GM23248 (cell line): ENCODE results near the gene IL24. TPM values are rescaled to one million over a fixed set of nuclear protein-coding genes. Genes with fewer than 3 reads are reported as not detected.

Source experiments
- DNase-seq: peaks from one replicate; pipeline ENCODE4 v3.0.0-alpha.2; 2015
- H2AFZ ChIP-seq: fragments of 200-600 bp; sonication (generic); 2 replicates; pipeline ENCODE4 v1.6.1; 2016; ENCODE audit warnings: antibody characterized with exemption
- H3F3A ChIP-seq: fragments of 200-600 bp; sonication (generic); 2 replicates; pipeline ENCODE4 v1.6.1; 2016; ENCODE audit warnings: mild to moderate bottlenecking, antibody characterized with exemption, mixed run types; ENCODE audit not compliant: insufficient read depth
- H3K27ac ChIP-seq: fragments of 200-600 bp; sonication (generic); 2 replicates; pipeline ENCODE4 v1.5.1; 2016; ENCODE audit warnings: mild to moderate bottlenecking
- H3K27me3 ChIP-seq: fragments of 200-600 bp; sonication (generic); replicated peaks from 2 replicates; pipeline ENCODE4 v1.6.1; 2016; ENCODE audit warnings: mild to moderate bottlenecking; ENCODE audit not compliant: insufficient read depth
- H3K36me3 ChIP-seq: fragments of 200-600 bp; sonication (generic); 2 replicates; pipeline ENCODE4 v1.6.1; 2016; ENCODE audit warnings: low read depth, mild to moderate bottlenecking
- H3K4me1 ChIP-seq: fragments of 200-600 bp; sonication (generic); 2 replicates; pipeline ENCODE4 v1.6.1; 2016; ENCODE audit warnings: mild to moderate bottlenecking; ENCODE audit not compliant: insufficient read depth
- H3K4me2 ChIP-seq: fragments of 200-600 bp; sonication (generic); one replicate; pipeline ENCODE4 v1.6.1; 2016; ENCODE audit warnings: mild to moderate bottlenecking; ENCODE audit not compliant: unreplicated experiment
- H3K4me3 ChIP-seq: fragments of 200-600 bp; sonication (generic); 2 replicates; pipeline ENCODE4 v1.5.1; 2016; ENCODE audit warnings: mild to moderate bottlenecking
- H3K79me2 ChIP-seq: fragments of 200-600 bp; sonication (generic); 2 replicates; pipeline ENCODE4 v1.6.1; 2016; ENCODE audit warnings: mild to moderate bottlenecking; ENCODE audit not compliant: insufficient read depth
- H3K9ac ChIP-seq: fragments of 200-600 bp; sonication (generic); 2 replicates; pipeline ENCODE4 v1.6.1; 2016; ENCODE audit warnings: mild to moderate bottlenecking
- H3K9me2 ChIP-seq: fragments of 200-600 bp; sonication (generic); 2 replicates; pipeline ENCODE4 v1.6.1; 2016; ENCODE audit warnings: mixed run types, mild to moderate bottlenecking, moderate library complexity; ENCODE audit not compliant: insufficient read depth
- H3K9me3 ChIP-seq: fragments of 200-600 bp; sonication (generic); one replicate; pipeline ENCODE4 v1.6.1; 2017; ENCODE audit warnings: low read depth
- H4K20me1 ChIP-seq: fragments of 200-600 bp; sonication (generic); 2 replicates; pipeline ENCODE4 v1.6.0; 2016; ENCODE audit not compliant: insufficient read depth
- EZH2 ChIP-seq: fragments of 200-600 bp; sonication (generic); IDR thresholded peaks from 2 replicates; pipeline ENCODE4 v1.6.1; 2018; ENCODE audit warnings: antibody characterized with exemption, mild to moderate bottlenecking; ENCODE audit not compliant: insufficient read depth, poor library complexity, severe bottlenecking
- EZH2phosphoT487 ChIP-seq: fragments of 200-600 bp; sonication (generic); IDR thresholded peaks from 2 replicates; pipeline ENCODE4 v1.6.1; 2018; ENCODE audit warnings: antibody characterized with exemption, moderate library complexity, mild to moderate bottlenecking, low read depth; ENCODE audit not compliant: insufficient read depth
- WGBS, 2 experiments: methylation state at CpG; one replicate each; pipeline ENCODE4 v1.1.6; 2015 to 2017; ENCODE audit warnings: low lambda C conversion rate in 2 of 2, low coverage in 1 of 2; ENCODE audit errors: missing lambda C conversion rate in 2 of 2; 5-methylcytosine and 5-hydroxymethylcytosine counted together
- in situ Hi-C: fragments of 300-500 bp; cut with MboI; formaldehyde crosslinking; loops from 2 replicates; pipeline ENCODE4 v1.15.0; 2020
- polyA plus RNA-seq: library from polyadenylated mRNA; unstranded; fragments of >200 nt; fragmentation: Nextera tagmentation; extraction: Ambion mirVana; gene quantifications from 2 replicates; pipeline ENCODE4 v1.2.1, GENCODE V29; 2016
- total RNA-seq: library from RNA; depleted of rRNA; stranded (reverse); fragments of >200 nt; shearing (Covaris generic); gene quantifications from 2 replicates; pipeline ENCODE4 v1.2.3, GENCODE V29; 2014

Gene IL24
- total and polyA plus RNA-seq, 2 experiments from 2014 or later: 0.49 to 2.4 TPM

DNA sequence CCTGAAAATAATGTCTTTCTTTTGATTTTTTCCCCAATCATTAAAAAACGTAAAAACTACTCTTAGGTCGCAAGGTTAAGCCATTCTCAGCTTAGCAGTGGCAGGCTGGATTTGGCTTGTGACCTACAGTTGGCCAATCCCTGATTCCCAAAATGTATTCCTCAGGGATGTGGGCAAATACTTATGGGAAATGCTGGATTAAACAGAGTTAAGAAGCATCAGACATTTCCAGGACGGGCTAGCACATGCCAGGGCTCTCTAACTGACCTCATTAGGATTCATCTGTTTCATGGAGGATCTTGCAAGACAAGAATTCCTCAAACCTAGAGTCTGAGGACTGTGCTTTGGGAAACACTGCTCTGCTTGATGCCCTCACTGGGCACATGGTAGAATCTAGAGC, 982 bp upstream of the IL24 start:
- H3F3A ChIP-seq: peaks cover 27% of the 10 kb centered on the region
- WGBS, 2 experiments: 40 to 43% methylated on average over 3 of the region's 3 CpGs
- H3K4me1 ChIP-seq: peaks cover 56% of the 10 kb centered on the region
- TF ChIP-seq EZH2 (no peak), EZH2phosphoT487 (no peak)
- H2AFZ ChIP-seq: peak overlapping the region; percentile 12
- DNase-seq: no peak
- H3K9me2 ChIP-seq: no peaks in the 10 kb centered on the region
- no peaks in the 10 kb centered on the region for H3K79me2 ChIP-seq
- H3K27ac ChIP-seq: peak overlapping the region; percentile 83
- H3K4me3 ChIP-seq: no peak overlapping the region
- peak overlapping the region; percentile 65 for H3K9ac ChIP-seq
- in situ Hi-C loops: no loop called here
- no peaks in the 10 kb centered on the region for H3K9me3 ChIP-seq
- H4K20me1 ChIP-seq: no peaks in the 10 kb centered on the region
- no peaks in the 10 kb centered on the region for H3K36me3 ChIP-seq
- H3K4me2 ChIP-seq: peak overlapping the region; percentile 39
- no peaks in the 10 kb centered on the region for H3K27me3 ChIP-seq

DNA sequence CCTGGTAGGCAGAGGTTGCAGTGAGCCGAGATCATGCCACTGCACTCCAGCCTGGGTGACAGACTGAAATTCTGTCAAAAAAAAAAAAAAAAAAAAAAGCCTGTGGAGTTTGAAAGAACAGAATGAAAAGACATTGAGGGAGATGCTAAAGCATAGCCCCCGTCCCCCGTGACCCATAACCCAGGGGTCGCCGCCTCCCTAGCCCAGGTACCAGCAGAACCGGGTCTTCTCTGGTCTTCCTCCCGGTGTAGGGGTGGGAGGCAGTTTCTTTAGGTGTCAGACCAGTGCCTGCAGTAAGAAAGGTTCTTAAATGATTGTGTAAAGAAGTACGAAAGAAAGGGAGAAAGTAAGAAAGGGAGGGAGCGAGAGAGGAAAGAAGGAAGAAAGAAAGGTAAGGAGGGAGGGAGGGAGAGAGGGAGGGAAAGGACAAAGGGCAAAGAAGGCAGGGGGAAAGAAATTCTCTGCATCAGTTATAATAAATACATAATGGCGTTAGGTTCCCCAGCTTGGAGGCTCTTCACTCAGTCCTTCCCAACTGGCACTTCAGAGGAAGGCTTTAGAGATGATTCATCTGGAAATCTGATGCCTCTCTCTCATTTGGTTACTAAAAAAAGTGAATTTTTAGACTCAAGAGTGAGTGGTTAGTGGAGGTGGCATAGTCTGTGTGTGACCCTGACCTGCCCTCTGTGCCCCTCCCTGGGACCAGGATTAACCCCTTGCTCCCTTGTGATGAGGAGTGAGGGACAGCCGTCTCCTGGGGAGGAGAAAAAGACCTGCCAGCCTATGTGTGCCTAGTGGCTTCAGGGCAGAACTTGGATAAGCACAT, 1.1 kb downstream of the IL24 start:
- Histone ChIP-seq H4K20me1 (no peaks in the 10 kb centered on the region), H3K9me2 (no peaks in the 10 kb centered on the region), H3K27me3 (no peaks in the 10 kb centered on the region), H3K4me2 (peak overlapping the region; percentile 72), H3K9me3 (no peaks in the 10 kb centered on the region), H3F3A (peaks cover 15% of the 10 kb centered on the region; the same call in 1 of the 2 replicates), H3K4me3 (no peak overlapping the region), H3K36me3 (no peaks in the 10 kb centered on the region), H3K27ac (peak overlapping the region; percentile 73), H3K9ac (peak overlapping the region; percentile 60), H2AFZ (peak overlapping the region; percentile 56), H3K4me1 (peaks cover 40% of the 10 kb centered on the region), H3K79me2 (no peaks in the 10 kb centered on the region)
- in situ Hi-C loops: no loop called here
- DNase-seq: peak; percentile 89
- WGBS, 2 experiments: 55 to 59% methylated on average over 11 of the region's 11 CpGs
- TF ChIP-seq EZH2phosphoT487 (no peak), EZH2 (no peak)

GRCh38 chr1:206898915-206899431, 1.7 kb downstream of the IL24 start:
- H2AFZ ChIP-seq: peak overlapping the region; percentile 56; the same call in 1 of the 2 replicates
- H3K36me3 ChIP-seq: no peaks in the 10 kb centered on the region
- H3F3A ChIP-seq: peaks cover 12% of the 10 kb centered on the region; the same call in 1 of the 2 replicates
- no peaks in the 10 kb centered on the region for H3K9me3 ChIP-seq
- H3K27me3 ChIP-seq: no peaks in the 10 kb centered on the region
- H3K27ac ChIP-seq: peak overlapping the region; percentile 73
- 83 to 86% methylated on average over 13 of the region's 13 CpGs for WGBS, 2 experiments
- no peak for TF ChIP-seq EZH2phosphoT487
- TF ChIP-seq EZH2: no peak
- no peak for DNase-seq
- peak overlapping the region; percentile 60 for H3K9ac ChIP-seq
- H3K79me2 ChIP-seq: no peaks in the 10 kb centered on the region
- peaks cover 46% of the 10 kb centered on the region for H3K4me1 ChIP-seq
- H3K9me2 ChIP-seq: no peaks in the 10 kb centered on the region
- in situ Hi-C loops: no loop called here
- H4K20me1 ChIP-seq: no peaks in the 10 kb centered on the region
- peak overlapping the region; percentile 72 for H3K4me2 ChIP-seq
- H3K4me3 ChIP-seq: no peak overlapping the region

DNA sequence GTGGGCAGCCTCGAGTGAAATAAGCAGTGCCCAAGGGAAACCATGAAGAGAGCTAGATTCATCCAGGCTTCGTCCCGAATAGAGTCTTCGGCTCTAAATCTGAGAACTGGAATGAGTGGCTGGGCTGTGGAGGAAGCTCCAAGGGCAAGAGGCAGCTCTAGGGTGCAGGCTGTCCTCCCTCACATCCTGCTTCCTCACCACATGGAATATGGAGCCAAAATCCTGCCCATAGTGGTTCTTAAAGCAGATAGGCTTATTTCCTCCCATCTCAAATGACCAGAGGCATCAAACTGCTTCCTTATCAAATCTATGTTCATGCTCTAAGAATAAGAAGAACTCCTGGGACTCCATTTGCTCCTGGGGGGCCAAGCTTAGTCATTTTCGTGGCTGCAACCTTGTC, 2.5 kb downstream of the IL24 start:
- H3K9ac ChIP-seq: no peak overlapping the region
- H2AFZ ChIP-seq: no peak overlapping the region
- H3K27me3 ChIP-seq: no peaks in the 10 kb centered on the region
- H3K9me2 ChIP-seq: no peaks in the 10 kb centered on the region
- no peak for DNase-seq
- no peaks in the 10 kb centered on the region for H3K36me3 ChIP-seq
- no peaks in the 10 kb centered on the region for H3K9me3 ChIP-seq
- WGBS, 2 experiments: 99 to 100% methylated on average over 5 of the region's 5 CpGs
- peaks cover 50% of the 10 kb centered on the region for H3K4me1 ChIP-seq
- H3F3A ChIP-seq: peaks cover 18% of the 10 kb centered on the region
- TF ChIP-seq EZH2phosphoT487 (no peak), EZH2 (no peak)
- no peak overlapping the region for H3K27ac ChIP-seq
- no peaks in the 10 kb centered on the region for H3K79me2 ChIP-seq
- no peaks in the 10 kb centered on the region for H4K20me1 ChIP-seq
- H3K4me3 ChIP-seq: no peak overlapping the region
- in situ Hi-C loops: no loop called here
- no peak overlapping the region for H3K4me2 ChIP-seq
